GM12878 (cell line): ENCODE results near the gene SPAG16. TPM values are rescaled to one million over a fixed set of nuclear protein-coding genes. Genes with fewer than 3 reads are reported as not detected.

Experiments
- ATAC-seq: fragments of 200-7000 bp; cut with Tn5 transposase; 3 replicates; pipeline ENCODE4 v1.9.1; 2020; ENCODE audit warnings: mild to moderate bottlenecking, moderate library complexity
- BruUV-seq: library from RNA; stranded (reverse); fragments of 400-500 nt; replicated peaks from 2 replicates; lab custom pipeline; 2021; lab: Mats Ljungman, UMichigan
- CTCF ChIA-PET: fragments of 300-600 bp; sonication (Branson Sonifier 250); formaldehyde crosslinking; extraction: SDS; loops from one replicate; lab custom pipeline; 2021; ENCODE audit warnings: inconsistent platforms; lab: Yijun Ruan, JAX
- POLR2A ChIA-PET: fragments of 350-600 bp; formaldehyde crosslinking; extraction: SDS; loops from one replicate; lab custom pipeline; 2021; ENCODE audit warnings: inconsistent platforms; lab: Charles Lee
- RAD21 ChIA-PET: fragments of 300-600 bp; sonication (Branson Sonifier 250); formaldehyde crosslinking; loops from one replicate; lab custom pipeline; 2023; ENCODE audit warnings: antibody characterized with exemption; ENCODE audit not compliant: unreplicated experiment; lab: Charles Lee
- SMC1A ChIA-PET: fragments of 300-600 bp; sonication (Branson Sonifier 250); formaldehyde crosslinking; loops from one replicate; lab custom pipeline; 2023; ENCODE audit not compliant: unreplicated experiment, uncharacterized antibody; lab: Charles Lee
- DNase-seq: peaks from one replicate; pipeline ENCODE4 v3.0.0-alpha.2; 2011; ENCODE audit warnings: low read depth, low spot score
- FAIRE-seq: peaks from 3 replicates; lab custom pipeline; 2011; peaks lifted over from hg19 to GRCh38; lab: Jason Lieb, UNC
- H2AFZ ChIP-seq: 2 replicates; pipeline ENCODE4 v1.6.0; 2011; ENCODE audit warnings: low read depth, low read length, control low read depth; ENCODE audit not compliant: control insufficient read depth
- H3K27ac ChIP-seq: 2 replicates; pipeline ENCODE4 v1.5.1; 2011; ENCODE audit warnings: control low read depth; ENCODE audit not compliant: control insufficient read depth, insufficient read depth
- H3K27me3 ChIP-seq, 2 experiments: replicated peaks in 1 of 2; 2 replicates each; pipeline versions ENCODE4 v1.6.0 to v1.6.1; 2011; ENCODE audit warnings: low read length in 1 of 2; ENCODE audit not compliant: control insufficient read depth in 2 of 2, insufficient read depth in 2 of 2
- H3K36me3 ChIP-seq, 2 experiments: 2 replicates each; pipeline ENCODE4 v1.5.1; 2011; ENCODE audit warnings: low read length in 1 of 2; ENCODE audit not compliant: control insufficient read depth in 2 of 2, insufficient read depth in 2 of 2
- H3K4me1 ChIP-seq: 2 replicates; pipeline ENCODE4 v1.6.1; 2011; ENCODE audit warnings: mild to moderate bottlenecking, low read length, moderate library complexity, mixed read lengths; ENCODE audit not compliant: control insufficient read depth, insufficient read depth
- H3K4me2 ChIP-seq: 2 replicates; pipeline ENCODE4 v1.6.0; 2011; ENCODE audit warnings: control low read depth; ENCODE audit not compliant: control insufficient read depth, insufficient read depth
- H3K4me3 ChIP-seq: fragments of 200-600 bp; sonication (generic); 2 replicates; pipeline ENCODE4 v1.5.1; 2016
- H3K79me2 ChIP-seq: 2 replicates; pipeline ENCODE4 v1.6.0; 2011; ENCODE audit warnings: low read length; ENCODE audit not compliant: control insufficient read depth, insufficient read depth
- H3K9ac ChIP-seq: 2 replicates; pipeline ENCODE4 v1.8.0; 2011; ENCODE audit warnings: low read length, control low read depth, mixed read lengths; ENCODE audit not compliant: control insufficient read depth, insufficient read depth
- H3K9me3 ChIP-seq: replicated peaks from 3 replicates; pipeline ENCODE4 v1.5.1; 2011; ENCODE audit warnings: mild to moderate bottlenecking, low read length; ENCODE audit not compliant: control insufficient read depth, insufficient read depth
- H4K20me1 ChIP-seq: 2 replicates; pipeline ENCODE4 v1.6.0; 2011; ENCODE audit not compliant: control insufficient read depth, insufficient read depth
- BHLHE40 ChIP-seq, 2 experiments: fragments of 450-650 bp in 1 of 2; IDR thresholded peaks; 2 replicates each; pipeline ENCODE4 v1.6.1; 2011 to 2017; ENCODE audit warnings: low read depth in 2 of 2, borderline replicate concordance in 1 of 2, improper control_type of control experiment in 1 of 2, low read length in 1 of 2, mild to moderate bottlenecking in 1 of 2
- MXI1 ChIP-seq: fragments of 150-350 bp; IDR thresholded peaks from 2 replicates; pipeline ENCODE4 v1.6.1; 2011; ENCODE audit warnings: low read depth, mild to moderate bottlenecking, inconsistent platforms, low read length, improper control_type of control experiment
- RAD21 ChIP-seq: IDR thresholded peaks from 2 replicates; pipeline ENCODE4 v1.6.1; 2011; ENCODE audit warnings: mild to moderate bottlenecking, low read depth, low read length, moderate library complexity; ENCODE audit not compliant: insufficient read depth
- RCOR1 ChIP-seq: conservative IDR thresholded peaks from 2 replicates; pipeline ENCODE4 v1.6.1; 2012; ENCODE audit warnings: low read depth, low read length, improper control_type of control experiment
- SIN3A ChIP-seq: IDR thresholded peaks from 2 replicates; pipeline ENCODE4 v1.6.1; 2012; ENCODE audit warnings: low read depth, low read length, improper control_type of control experiment
- SMC3 ChIP-seq: IDR thresholded peaks from 2 replicates; pipeline ENCODE4 v1.6.1; 2011; ENCODE audit warnings: low read length, improper control_type of control experiment, borderline replicate concordance
- TARDBP ChIP-seq: IDR thresholded peaks from 2 replicates; pipeline ENCODE4 v1.6.1; 2016; ENCODE audit warnings: borderline replicate concordance
- USF1 ChIP-seq: IDR thresholded peaks from 2 replicates; pipeline ENCODE4 v1.6.1; 2011; ENCODE audit warnings: borderline replicate concordance, low read depth, mild to moderate bottlenecking, moderate library complexity, mixed read lengths, low read length; ENCODE audit not compliant: insufficient read depth; ENCODE audit errors: extremely low read length
- in situ Hi-C: fragments of 300-500 bp; cut with MboI; formaldehyde crosslinking; loops from 9 replicates; pipeline ENCODE4 v1.14.3; 2018; ENCODE audit warnings: mixed read lengths
- intact Hi-C: fragments of 100-400 bp; cut with micrococcal nuclease; formaldehyde crosslinking; loops from one replicate; pipeline ENCODE4 v1.14.2; 2022; ENCODE audit not compliant: unreplicated experiment
- polyA plus RNA-seq, 11 experiments: library from polyadenylated mRNA; depleted of rRNA in 4 of 11; unstranded in 6 of 11; stranded (reverse) in 5 of 11; fragments of >200 nt; fragmentation: Nextera tagmentation in 4 of 11; fragmentation: Illumina TruSeq in 1 of 11; extraction: Ambion mirVana in 4 of 11; extraction: Trizol in 1 of 11; gene quantifications; 1 replicate in 1 of 11; 2 replicates in 10 of 11; pipeline versions ENCODE4 v1.2.1 to v1.2.3, GENCODE V29; 2011 to 2016; ENCODE audit warnings: inconsistent platforms in 2 of 11, missing spikeins in 2 of 11, low read depth in 1 of 11
- total RNA-seq, 4 experiments: library from RNA; depleted of rRNA in 3 of 4; stranded (reverse); fragments of >200 nt in 3 of 4; fragmentation: Illumina TruSeq in 1 of 4; extraction: Trizol in 1 of 4; gene quantifications; 2 replicates each; pipeline versions ENCODE4 v1.2.1 to v1.2.3, GENCODE V29; 2013 to 2021
- TF ChIP-seq, protein P1 (sequence below), 3 experiments: IDR thresholded peaks in 2 of 3; conservative IDR thresholded peaks in 1 of 3; 2 replicates each; pipeline ENCODE4 v1.5.1; 2011; ENCODE audit warnings: low read depth in 3 of 3, low read length in 3 of 3, mild to moderate bottlenecking in 3 of 3, control low read depth in 2 of 3, moderate library complexity in 2 of 3, inconsistent platforms in 1 of 3, mixed read lengths in 1 of 3; ENCODE audit not compliant: control insufficient read depth in 2 of 3, insufficient read depth in 1 of 3; ENCODE audit errors: extremely low read depth in 1 of 3
- TF ChIP-seq, protein P2 (sequence below): IDR thresholded peaks from 2 replicates; pipeline ENCODE4 v1.6.1; 2012; ENCODE audit warnings: mild to moderate bottlenecking, low read depth, low read length

SPAG16 gene
- total and polyA plus RNA-seq, 10 of the 15 experiments (the other 5 are each of a cell fraction or from before 2014, with no cell fraction given) = 6.0 to 25.0 (median 15.2) TPM

DNA sequence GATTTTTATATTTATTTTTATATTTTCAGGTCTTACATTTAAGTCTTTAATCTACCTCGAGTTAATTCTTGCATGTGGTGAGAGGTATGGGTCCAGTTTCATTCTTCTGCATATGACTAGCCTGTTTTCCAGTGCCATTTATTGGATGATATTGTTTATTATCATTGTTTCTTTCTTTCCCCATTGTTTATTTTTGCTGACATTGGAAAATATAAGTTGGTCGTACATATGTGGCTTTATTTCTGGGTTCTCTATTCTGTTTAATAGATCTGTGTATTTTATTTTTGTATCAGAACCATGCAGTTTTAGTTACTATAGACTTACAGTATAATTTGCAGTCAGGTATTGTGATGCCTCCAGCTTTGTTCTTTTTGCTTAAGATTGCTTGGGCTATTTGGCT, 1013.2 kb downstream of the SPAG16 start (continued):
- TF ChIP-seq, protein P1, sequence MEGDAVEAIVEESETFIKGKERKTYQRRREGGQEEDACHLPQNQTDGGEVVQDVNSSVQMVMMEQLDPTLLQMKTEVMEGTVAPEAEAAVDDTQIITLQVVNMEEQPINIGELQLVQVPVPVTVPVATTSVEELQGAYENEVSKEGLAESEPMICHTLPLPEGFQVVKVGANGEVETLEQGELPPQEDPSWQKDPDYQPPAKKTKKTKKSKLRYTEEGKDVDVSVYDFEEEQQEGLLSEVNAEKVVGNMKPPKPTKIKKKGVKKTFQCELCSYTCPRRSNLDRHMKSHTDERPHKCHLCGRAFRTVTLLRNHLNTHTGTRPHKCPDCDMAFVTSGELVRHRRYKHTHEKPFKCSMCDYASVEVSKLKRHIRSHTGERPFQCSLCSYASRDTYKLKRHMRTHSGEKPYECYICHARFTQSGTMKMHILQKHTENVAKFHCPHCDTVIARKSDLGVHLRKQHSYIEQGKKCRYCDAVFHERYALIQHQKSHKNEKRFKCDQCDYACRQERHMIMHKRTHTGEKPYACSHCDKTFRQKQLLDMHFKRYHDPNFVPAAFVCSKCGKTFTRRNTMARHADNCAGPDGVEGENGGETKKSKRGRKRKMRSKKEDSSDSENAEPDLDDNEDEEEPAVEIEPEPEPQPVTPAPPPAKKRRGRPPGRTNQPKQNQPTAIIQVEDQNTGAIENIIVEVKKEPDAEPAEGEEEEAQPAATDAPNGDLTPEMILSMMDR (IDR thresholded peaks at IDR 0.05 in 2 of 3, conservative IDR thresholded peaks at IDR 0.05 in 1 of 3; ENCODE audit: control insufficient read depth in 2 of 3, extremely low read depth in 1 of 3, insufficient read depth in 1 of 3, low read depth in 3 of 3, low read length in 3 of 3) = no peak
- TF ChIP-seq SIN3A (no peak), RCOR1 (no peak), USF1 (no peak)

DNA sequence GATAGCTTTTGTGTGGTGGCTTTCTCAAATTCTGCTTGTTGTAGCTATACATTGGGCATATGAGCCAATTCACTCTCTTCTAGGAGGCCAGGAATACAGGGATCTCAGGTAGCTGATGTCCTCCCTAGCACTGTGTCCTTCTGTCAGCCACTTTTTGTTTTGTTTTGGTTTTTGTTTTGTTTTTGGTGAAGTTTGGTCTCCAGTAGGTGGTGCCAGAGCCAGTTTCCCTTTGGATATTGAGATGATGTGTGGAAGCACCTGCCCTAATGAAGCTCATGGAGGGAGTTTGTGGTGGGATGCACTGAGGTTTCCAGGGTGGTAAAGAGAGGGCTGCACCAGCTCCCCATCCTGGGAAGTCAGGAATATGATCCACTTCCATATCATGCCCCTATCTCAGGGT, 1026.1 kb downstream of the SPAG16 start:
- no peaks in the 10 kb centered on the region for H4K20me1 ChIP-seq
- H3K9me3 ChIP-seq = no peaks in the 10 kb centered on the region
- intact Hi-C loops = loop anchor here (5.0 to 10.0 kb wide), 4 partner anchors 424 to 1063 kb away; no protein-coding TSS in a partner anchor
- ChIA-PET RAD21 (interaction anchor here (1.2 to 1.5 kb wide), 3 partner anchors 10 to 685 kb away, joined by 3 to 5 read pairs (median 3); no protein-coding TSS in a partner anchor), SMC1A (interaction anchor here (0.7 to 1.6 kb wide), 9 partner anchors 9 to 1607 kb away, joined by 3 to 7 read pairs (median 3); no protein-coding TSS in a partner anchor), POLR2A (no interaction called here), CTCF (interaction anchor here (1.0 to 1.6 kb wide), 6 partner anchors 10 to 694 kb away, joined by 3 to 6 read pairs (median 4); no protein-coding TSS in a partner anchor)
- DNase-seq (no peak), FAIRE-seq (no peak), ATAC-seq (peak; percentile 75)
- BruUV-seq = no TSS peak
- no peaks in the 10 kb centered on the region for H3K79me2 ChIP-seq
- no peak overlapping the region for H3K27ac ChIP-seq
- no peaks in the 10 kb centered on the region for H3K36me3 ChIP-seq
- no peak overlapping the region for H3K9ac ChIP-seq
- H3K27me3 ChIP-seq = no peaks in the 10 kb centered on the region
- TF ChIP-seq MXI1 (no peak), SMC3 (0 out of 2 replicates have a peak, but pooled peaks have one; percentile 27), BHLHE40 (IDR thresholded peaks at IDR 0.05; ENCODE audit: borderline replicate concordance in 1 of 2, low read depth in 2 of 2, low read length in 1 of 2) (no peak), TARDBP (no peak), RAD21 (peak; percentile 52)
- TF ChIP-seq, protein P2, sequence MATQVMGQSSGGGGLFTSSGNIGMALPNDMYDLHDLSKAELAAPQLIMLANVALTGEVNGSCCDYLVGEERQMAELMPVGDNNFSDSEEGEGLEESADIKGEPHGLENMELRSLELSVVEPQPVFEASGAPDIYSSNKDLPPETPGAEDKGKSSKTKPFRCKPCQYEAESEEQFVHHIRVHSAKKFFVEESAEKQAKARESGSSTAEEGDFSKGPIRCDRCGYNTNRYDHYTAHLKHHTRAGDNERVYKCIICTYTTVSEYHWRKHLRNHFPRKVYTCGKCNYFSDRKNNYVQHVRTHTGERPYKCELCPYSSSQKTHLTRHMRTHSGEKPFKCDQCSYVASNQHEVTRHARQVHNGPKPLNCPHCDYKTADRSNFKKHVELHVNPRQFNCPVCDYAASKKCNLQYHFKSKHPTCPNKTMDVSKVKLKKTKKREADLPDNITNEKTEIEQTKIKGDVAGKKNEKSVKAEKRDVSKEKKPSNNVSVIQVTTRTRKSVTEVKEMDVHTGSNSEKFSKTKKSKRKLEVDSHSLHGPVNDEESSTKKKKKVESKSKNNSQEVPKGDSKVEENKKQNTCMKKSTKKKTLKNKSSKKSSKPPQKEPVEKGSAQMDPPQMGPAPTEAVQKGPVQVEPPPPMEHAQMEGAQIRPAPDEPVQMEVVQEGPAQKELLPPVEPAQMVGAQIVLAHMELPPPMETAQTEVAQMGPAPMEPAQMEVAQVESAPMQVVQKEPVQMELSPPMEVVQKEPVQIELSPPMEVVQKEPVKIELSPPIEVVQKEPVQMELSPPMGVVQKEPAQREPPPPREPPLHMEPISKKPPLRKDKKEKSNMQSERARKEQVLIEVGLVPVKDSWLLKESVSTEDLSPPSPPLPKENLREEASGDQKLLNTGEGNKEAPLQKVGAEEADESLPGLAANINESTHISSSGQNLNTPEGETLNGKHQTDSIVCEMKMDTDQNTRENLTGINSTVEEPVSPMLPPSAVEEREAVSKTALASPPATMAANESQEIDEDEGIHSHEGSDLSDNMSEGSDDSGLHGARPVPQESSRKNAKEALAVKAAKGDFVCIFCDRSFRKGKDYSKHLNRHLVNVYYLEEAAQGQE = no peak
- TF ChIP-seq, protein P1 (IDR thresholded peaks at IDR 0.05 in 2 of 3, conservative IDR thresholded peaks at IDR 0.05 in 1 of 3; ENCODE audit: control insufficient read depth in 2 of 3, extremely low read depth in 1 of 3, insufficient read depth in 1 of 3, low read depth in 3 of 3, low read length in 3 of 3) = peak; percentile 33 to 45 (median 35); a peak in 5 of 6 replicates
- H3K4me3 ChIP-seq = no peak overlapping the region
- in situ Hi-C loops = loop anchor here (25.0 kb wide), 1 partner anchor 1627 kb away; no protein-coding TSS in a partner anchor
- peak overlapping the region; percentile 61 for H2AFZ ChIP-seq
- no peak overlapping the region for H3K4me2 ChIP-seq
- H3K4me1 ChIP-seq = no peaks in the 10 kb centered on the region; the same call in 1 of the 2 replicates
